Thyroid gland (tissue), 4 donors: ENCODE data around the gene CTNNA3. TPM values are rescaled to one million over a fixed set of nuclear protein-coding genes. Genes with fewer than 3 reads are reported as not detected.

Experiments
- DNase-seq, 2 donors: peaks; one replicate each; pipeline ENCODE4 v3.0.0-alpha.2; 2019
- H3K27ac ChIP-seq, 3 donors: fragments of 200-600 bp; sonication (generic); 1 replicate in 2 of 3; 2 replicates in 1 of 3; pipeline ENCODE4 v1.5.1; 2016 to 2019; ENCODE audit warnings: mild to moderate bottlenecking in 1 of 3, moderate library complexity in 1 of 3
- H3K27me3 ChIP-seq: fragments of 200-600 bp; sonication (generic); one replicate; pipeline ENCODE4 v1.5.1; 2019
- H3K36me3 ChIP-seq, 2 donors: fragments of 200-600 bp; sonication (generic); one replicate each; pipeline ENCODE4 v1.5.1; 2016 to 2019
- H3K4me1 ChIP-seq, 2 donors: fragments of 200-600 bp; sonication (generic); one replicate each; pipeline ENCODE4 v1.5.1; 2017 to 2019
- H3K4me3 ChIP-seq, 3 donors: fragments of 200-600 bp; sonication (generic); replicated peaks in 1 of 3; 1 replicate in 2 of 3; 2 replicates in 1 of 3; pipeline ENCODE4 v1.5.1; 2016; ENCODE audit warnings: mild to moderate bottlenecking in 1 of 3
- H3K9me3 ChIP-seq: fragments of 200-600 bp; sonication (generic); one replicate; pipeline ENCODE4 v1.5.1; 2017
- CTCF ChIP-seq, 6 experiments: fragments of 200-600 bp in 3 of 6; fragments of 450-650 bp in 3 of 6; sonication (generic) in 3 of 6; IDR thresholded peaks; one replicate each; pipeline ENCODE4 v1.5.1; 2016 to 2019; ENCODE audit warnings: antibody characterized with exemption in 6 of 6, mild to moderate bottlenecking in 2 of 6, inconsistent platforms in 1 of 6, moderate library complexity in 1 of 6
- POLR2A ChIP-seq, 2 donors: fragments of 450-650 bp; IDR thresholded peaks; one replicate each; pipeline ENCODE4 v1.6.1; 2017; ENCODE audit warnings: antibody characterized with exemption in 2 of 2, mild to moderate bottlenecking in 2 of 2, moderate library complexity in 1 of 2
- WGBS, 2 donors: methylation state at CpG; one replicate each; pipeline ENCODE4 v1.1.5; 2017; 5-methylcytosine and 5-hydroxymethylcytosine counted together
- intact Hi-C: fragments of 100-400 bp; cut with DNase I; formaldehyde crosslinking; loops from one replicate; pipeline ENCODE4 v1.15.1; 2023
- total RNA-seq, 4 donors: library from RNA; depleted of rRNA; stranded (reverse); fragments of >200 nt; gene quantifications; one replicate each; pipeline ENCODE4 v1.2.3, GENCODE V29; 2016

Gene CTNNA3
- total RNA-seq, 4 donors from 2014 or later, result 0.11 to 0.79 (median 0.13) TPM; not detected in 1

GRCh38 chr10:66844176-66844942 is 851.6 kb downstream of the CTNNA3 start:
- H3K9me3 ChIP-seq, result no peaks in the 10 kb centered on the region
- WGBS, 2 donors, result 86 to 92% methylated on average over 1 of the region's 1 CpG
- no peaks in the 10 kb centered on the region for H3K36me3 ChIP-seq
- no peak for DNase-seq
- H3K4me1 ChIP-seq, result no peaks in the 10 kb centered on the region
- intact Hi-C loops, result no loop called here
- no peaks in the 10 kb centered on the region for H3K27me3 ChIP-seq
- no peak overlapping the region for H3K4me3 ChIP-seq
- TF ChIP-seq POLR2A (IDR thresholded peaks at IDR 0.05) (no peak), CTCF (IDR thresholded peaks at IDR 0.05) (no peak)
- H3K27ac ChIP-seq, result no peak overlapping the region

GRCh38 chr10:66843396-66843795 is 852.6 kb downstream of the CTNNA3 start:
- H3K4me3 ChIP-seq, result no peak overlapping the region
- WGBS, 2 donors, result 83 to 86% methylated on average over 1 of the region's 1 CpG
- no peaks in the 10 kb centered on the region for H3K9me3 ChIP-seq
- no peak for TF ChIP-seq CTCF (IDR thresholded peaks at IDR 0.05)
- no peaks in the 10 kb centered on the region for H3K27me3 ChIP-seq
- no peaks in the 10 kb centered on the region for H3K36me3 ChIP-seq
- no peak overlapping the region for H3K27ac ChIP-seq
- intact Hi-C loops, result no loop called here
- no peak for DNase-seq
- H3K4me1 ChIP-seq, result no peaks in the 10 kb centered on the region

GRCh38 chr10:66842867-66843266 is 853.1 kb downstream of the CTNNA3 start:
- H3K27ac ChIP-seq, result no peak overlapping the region
- no peak for TF ChIP-seq POLR2A (IDR thresholded peaks at IDR 0.05)
- no peak for TF ChIP-seq CTCF (IDR thresholded peaks at IDR 0.05)

GRCh38 chr10:66842371-66842770 is 853.6 kb downstream of the CTNNA3 start:
- Histone ChIP-seq H3K4me1 (no peaks in the 10 kb centered on the region), H3K27me3 (no peaks in the 10 kb centered on the region), H3K36me3 (no peaks in the 10 kb centered on the region), H3K9me3 (no peaks in the 10 kb centered on the region), H3K4me3 (no peak overlapping the region), H3K27ac (no peak overlapping the region)
- no peak for DNase-seq
- TF ChIP-seq CTCF (IDR thresholded peaks at IDR 0.05) (no peak), POLR2A (IDR thresholded peaks at IDR 0.05) (no peak)
- intact Hi-C loops, result no loop called here
- WGBS, 2 donors, result 86 to 87% methylated on average over 2 of the region's 2 CpGs

More at GRCh38 chr10:66842867-66843266, 853.1 kb downstream of the CTNNA3 start:
- Histone ChIP-seq H3K36me3 (no peaks in the 10 kb centered on the region), H3K4me1 (no peaks in the 10 kb centered on the region), H3K4me3 (no peak overlapping the region), H3K27me3 (no peaks in the 10 kb centered on the region), H3K9me3 (no peaks in the 10 kb centered on the region)
- 91 to 93% methylated on average over 4 of the region's 4 CpGs for WGBS, 2 donors
- DNase-seq, result no peak
- intact Hi-C loops, result no loop called here

GRCh38 chr10:66838656-66839055 is 857.3 kb downstream of the CTNNA3 start:
- TF ChIP-seq POLR2A (IDR thresholded peaks at IDR 0.05), result no peak
- no peak for TF ChIP-seq CTCF (IDR thresholded peaks at IDR 0.05)
- H3K27me3 ChIP-seq, result no peaks in the 10 kb centered on the region
- H3K36me3 ChIP-seq, result no peaks in the 10 kb centered on the region
- H3K9me3 ChIP-seq, result no peaks in the 10 kb centered on the region
- H3K4me3 ChIP-seq, result no peak overlapping the region
- WGBS, 2 donors, result 93 to 97% methylated on average over 3 of the region's 3 CpGs
- H3K4me1 ChIP-seq, result no peaks in the 10 kb centered on the region
- no peak for DNase-seq
- intact Hi-C loops, result no loop called here
- H3K27ac ChIP-seq, result no peak overlapping the region
